Common myeloid progenitor, CD34-positive (primary cell): Measurements from ENCODE around the gene SAA1.
A peak's percentile ranks its signal among the peaks of the same experiment; 100 is the strongest.

Experiments
- CTCF ChIA-PET: fragments of 350-600 bp; sonication (Branson Sonifier 250); formaldehyde crosslinking; loops from one replicate; lab custom pipeline; 2021; ENCODE audit warnings: antibody characterized with exemption; lab: Charles Lee
- POLR2A ChIA-PET: fragments of 350-600 bp; sonication (Branson Sonifier 250); formaldehyde crosslinking; loops from one replicate; lab custom pipeline; 2021; ENCODE audit warnings: antibody characterized with exemption; lab: Charles Lee
- DNase-seq, 3 donors: peaks; one replicate each; pipeline versions ENCODE4 v3.0.0 to v3.0.0-alpha.2; 2013
- H3K27ac ChIP-seq, 2 experiments: 1 replicate in 1 of 2; 2 replicates in 1 of 2; pipeline ENCODE4 v1.7.0; 2013; ENCODE audit warnings: inconsistent platforms in 2 of 2, low read length in 2 of 2, mild to moderate bottlenecking in 2 of 2, low read depth in 1 of 2, moderate library complexity in 1 of 2; ENCODE audit not compliant: severe bottlenecking in 2 of 2, insufficient read depth in 1 of 2, poor library complexity in 1 of 2
- H3K27me3 ChIP-seq, 5 experiments: replicated peaks in 2 of 5; 1 replicate in 3 of 5; 2 replicates in 2 of 5; pipeline versions ENCODE4 v1.6.1 to v1.7.0; 2013; ENCODE audit warnings: low read length in 4 of 5, mild to moderate bottlenecking in 2 of 5, moderate library complexity in 2 of 5, inconsistent platforms in 1 of 5; ENCODE audit not compliant: insufficient read depth in 5 of 5, control insufficient read depth in 4 of 5
- H3K36me3 ChIP-seq, 4 experiments: 1 replicate in 2 of 4; 2 replicates in 2 of 4; pipeline versions ENCODE4 v1.6.1 to v1.7.0; 2013; ENCODE audit warnings: low read length in 3 of 4, control low read depth in 1 of 4, mild to moderate bottlenecking in 1 of 4; ENCODE audit not compliant: control insufficient read depth in 4 of 4, insufficient read depth in 4 of 4
- H3K4me1 ChIP-seq, 4 experiments: 1 replicate in 3 of 4; 2 replicates in 1 of 4; pipeline versions ENCODE4 v1.6.1 to v1.7.1; 2013; ENCODE audit warnings: low read length in 3 of 4, mild to moderate bottlenecking in 3 of 4, control low read depth in 1 of 4, inconsistent platforms in 1 of 4, moderate library complexity in 1 of 4; ENCODE audit not compliant: control insufficient read depth in 4 of 4, insufficient read depth in 4 of 4; ENCODE audit errors: control extremely low read depth in 1 of 4
- H3K4me3 ChIP-seq, 7 experiments: 1 replicate in 4 of 7; 2 replicates in 3 of 7; pipeline versions ENCODE4 v1.5.1 to v1.7.0; 2013; ENCODE audit warnings: mild to moderate bottlenecking in 7 of 7, low read length in 6 of 7, moderate library complexity in 6 of 7, inconsistent platforms in 2 of 7, low read depth in 2 of 7, control low read depth in 1 of 7; ENCODE audit not compliant: insufficient read depth in 4 of 7, control insufficient read depth in 1 of 7; ENCODE audit errors: extremely low read depth in 1 of 7
- H3K9me3 ChIP-seq, 5 experiments: 1 replicate in 4 of 5; 2 replicates in 1 of 5; pipeline versions ENCODE4 v1.6.1 to v1.7.1; 2013; ENCODE audit warnings: low read length in 4 of 5, mild to moderate bottlenecking in 2 of 5, inconsistent platforms in 1 of 5, low read depth in 1 of 5, moderate library complexity in 1 of 5; ENCODE audit not compliant: control insufficient read depth in 4 of 5, insufficient read depth in 2 of 5; ENCODE audit errors: control extremely low read depth in 1 of 5
- WGBS: methylation state at CpG from one replicate; pipeline ENCODE4 v1.1.5; 2013; ENCODE audit not compliant: insufficient coverage; 5-methylcytosine and 5-hydroxymethylcytosine counted together

SAA1 gene

GRCh38 chr11:18310800-18311340 is 44.8 kb downstream of the SAA1 start:
- Histone ChIP-seq H3K9me3 (no peaks in the 10 kb centered on the region), H3K4me3 (no peak overlapping the region), H3K4me1 (peaks cover 0 to 3% (median 1%) of the 10 kb centered on the region in 4 experiments), H3K27ac (no peak overlapping the region), H3K36me3 (peaks cover 22 to 52% (median 39%) of the 10 kb centered on the region in 4 experiments), H3K27me3 (no peaks in the 10 kb centered on the region)
- DNase-seq, result peak in 2 of 3 donors; percentile 54
- ChIA-PET POLR2A (no interaction called here), CTCF (interaction anchor here (1.1 kb wide), 1 partner anchor 10 kb away, joined by 4 read pairs; no protein-coding TSS in a partner anchor)
- WGBS, result 98% methylated on average over 5 of the region's 6 CpGs

- no peak overlapping the region for H3K27ac ChIP-seq
- H3K4me3 ChIP-seq, result no peak overlapping the region
- WGBS, result 100% methylated on average over 2 of the region's 3 CpGs
- POLR2A ChIA-PET, result no interaction called here
- no peaks in the 10 kb centered on the region for H3K9me3 ChIP-seq
- CTCF ChIA-PET, result interaction anchor here (0.7 to 1.7 kb wide), 3 partner anchors 10 to 104 kb away, joined by 3 to 4 read pairs (median 3); partner anchors contain the start of genes GTF2H1 and HPS5
- H3K27me3 ChIP-seq, result no peaks in the 10 kb centered on the region
- peaks cover 16 to 49% (median 30%) of the 10 kb centered on the region in 4 experiments for H3K36me3 ChIP-seq
- no peak for DNase-seq
- H3K4me1 ChIP-seq, result peaks cover 0 to 3% (median 1%) of the 10 kb centered on the region in 4 experiments
Measured at GRCh38 chr11:18312012-18312411, 45.9 kb downstream of the SAA1 start.

- H3K36me3 ChIP-seq, result peaks cover 17 to 50% (median 27%) of the 10 kb centered on the region in 4 experiments
- H3K4me3 ChIP-seq, result no peak overlapping the region
- CTCF ChIA-PET, result interaction anchor here (0.5 to 1.7 kb wide), 2 partner anchors 20 to 618 kb away, joined by 3 to 4 read pairs; no protein-coding TSS in a partner anchor
- no peak overlapping the region for H3K27ac ChIP-seq
- WGBS, result 83% methylated on average over 1 of the region's 2 CpGs
- H3K4me1 ChIP-seq, result peaks cover 0 to 3% (median 1%) of the 10 kb centered on the region in 4 experiments
- POLR2A ChIA-PET, result no interaction called here
- DNase-seq, result no peak
- no peaks in the 10 kb centered on the region for H3K27me3 ChIP-seq
- H3K9me3 ChIP-seq, result no peaks in the 10 kb centered on the region
Measured at GRCh38 chr11:18312663-18313420, 46.8 kb downstream of the SAA1 start.

- POLR2A ChIA-PET, result no interaction called here
- no peak overlapping the region for H3K27ac ChIP-seq
- CTCF ChIA-PET, result interaction anchor here (0.6 kb wide), 1 partner anchor 18 kb away, joined by 3 read pairs; no protein-coding TSS in a partner anchor
Measured at GRCh38 chr11:18313965-18314763, 48.1 kb downstream of the SAA1 start.

GRCh38 chr11:18314784-18315523 is 48.9 kb downstream of the SAA1 start:
- no peak for DNase-seq
- CTCF ChIA-PET, result interaction anchor here (0.6 to 1.0 kb wide), 2 partner anchors 15 to 17 kb away, joined by 3 read pairs; no protein-coding TSS in a partner anchor
- peaks cover 2 to 30% (median 14%) of the 10 kb centered on the region in 4 experiments for H3K36me3 ChIP-seq

More at GRCh38 chr11:18313965-18314763, 48.1 kb downstream of the SAA1 start:
- Histone ChIP-seq H3K27me3 (no peaks in the 10 kb centered on the region), H3K36me3 (peaks cover 8 to 38% (median 20%) of the 10 kb centered on the region in 4 experiments), H3K9me3 (no peaks in the 10 kb centered on the region), H3K4me3 (no peak overlapping the region), H3K4me1 (peaks cover 0 to 7% (median 1%) of the 10 kb centered on the region in 4 experiments)
- 84% methylated on average over 7 of the region's 10 CpGs for WGBS
- no peak for DNase-seq

GRCh38 chr11:18315893-18316292 is 49.8 kb downstream of the SAA1 start:
- WGBS, result 100% methylated on average over 1 of the region's 2 CpGs
- Histone ChIP-seq H3K4me3 (no peak overlapping the region), H3K9me3 (no peaks in the 10 kb centered on the region), H3K36me3 (peaks cover 2 to 22% (median 10%) of the 10 kb centered on the region in 4 experiments), H3K27me3 (no peaks in the 10 kb centered on the region), H3K27ac (no peak overlapping the region), H3K4me1 (peaks cover 0 to 18% (median 7%) of the 10 kb centered on the region in 4 experiments)
- no peak for DNase-seq
- CTCF ChIA-PET, result interaction anchor here (0.8 to 1.0 kb wide), 2 partner anchors 9 to 16 kb away, joined by 3 to 4 read pairs; no protein-coding TSS in a partner anchor
- POLR2A ChIA-PET, result no interaction called here

More at GRCh38 chr11:18314784-18315523, 48.9 kb downstream of the SAA1 start:
- no peak overlapping the region for H3K27ac ChIP-seq
- 98% methylated on average over 6 of the region's 9 CpGs for WGBS
- H3K4me1 ChIP-seq, result peaks cover 0 to 9% (median 1%) of the 10 kb centered on the region in 4 experiments
- POLR2A ChIA-PET, result no interaction called here
- H3K27me3 ChIP-seq, result no peaks in the 10 kb centered on the region
- no peak overlapping the region for H3K4me3 ChIP-seq
- H3K9me3 ChIP-seq, result no peaks in the 10 kb centered on the region
